A549 (cell line): ENCODE measurements around the gene C5orf15. TPM values are rescaled to one million over a fixed set of nuclear protein-coding genes. Genes with fewer than 3 reads are reported as not detected.

Experiments
- ATAC-seq, 2 experiments: fragments of 200-7000 bp in 1 of 2; fragments of >200 bp in 1 of 2; cut with Nextera tagmentation in 1 of 2; cut with Tn5 transposase in 1 of 2; 3 replicates each; pipeline versions ENCODE4 v1.8.0 to v1.9.1; 2018 to 2020; ENCODE audit warnings: mild to moderate bottlenecking in 1 of 2, moderate library complexity in 1 of 2
- CTCF ChIA-PET: fragments of 300-600 bp; sonication (Branson Sonifier 250); formaldehyde crosslinking; extraction: SDS; loops from one replicate; lab custom pipeline; 2021; ENCODE audit warnings: antibody characterized with exemption, inconsistent platforms; lab: Yijun Ruan, JAX
- POLR2A ChIA-PET: fragments of 350-600 bp; formaldehyde crosslinking; extraction: SDS; loops from one replicate; lab custom pipeline; 2021; ENCODE audit warnings: antibody characterized with exemption, inconsistent platforms; lab: Yijun Ruan, JAX
- DNase-seq, 2 experiments: peaks; one replicate each; pipeline versions ENCODE4 v3.0.0 to v3.0.0-alpha.2; 2011 to 2016; ENCODE audit warnings: low read depth in 1 of 2, low spot score in 1 of 2
- FAIRE-seq: peaks from 2 replicates; lab custom pipeline; 2011; peaks lifted over from hg19 to GRCh38; lab: Jason Lieb, UNC
- H3K27ac ChIP-seq, 2 experiments: fragments of >200 bp; sonication (Bioruptor Twin); formaldehyde crosslinking; 3 replicates each; pipeline ENCODE4 v1.5.1; 2016 to 2017
- H3K4me1 ChIP-seq: fragments of >200 bp; sonication (Bioruptor Twin); formaldehyde crosslinking; 3 replicates; pipeline ENCODE4 v1.6.1; 2016
- H3K4me2 ChIP-seq: fragments of >200 bp; sonication (Bioruptor Twin); formaldehyde crosslinking; 3 replicates; pipeline ENCODE4 v1.6.1; 2016
- H3K4me3 ChIP-seq: fragments of >200 bp; sonication (Bioruptor Twin); formaldehyde crosslinking; 3 replicates; pipeline ENCODE4 v1.5.1; 2016
- H3K9me3 ChIP-seq: fragments of >200 bp; sonication (Bioruptor Twin); formaldehyde crosslinking; 3 replicates; pipeline ENCODE4 v1.6.1; 2016
- CBX2 ChIP-seq: fragments of 200-600 bp; sonication (generic); IDR thresholded peaks from 2 replicates; pipeline ENCODE4 v1.6.1; 2016; ENCODE audit warnings: low read depth, mild to moderate bottlenecking, borderline replicate concordance
- CBX8 ChIP-seq: fragments of 200-600 bp; sonication (generic); IDR thresholded peaks from 2 replicates; pipeline ENCODE4 v1.6.1; 2016
- EHMT2 ChIP-seq: fragments of 200-600 bp; sonication (generic); IDR thresholded peaks from 2 replicates; pipeline ENCODE4 v1.6.1; 2016; ENCODE audit warnings: antibody characterized with exemption, low read depth, mild to moderate bottlenecking, moderate library complexity
- FOXS1 ChIP-seq: fragments of 250-450 bp; sonication (Bioruptor Pico); IDR thresholded peaks from 2 replicates; pipeline ENCODE4 v1.5.0; 2020; ENCODE audit warnings: mild to moderate bottlenecking, moderate library complexity
- HDAC2 ChIP-seq: fragments of 200-600 bp; sonication (generic); IDR thresholded peaks from 2 replicates; pipeline ENCODE4 v1.6.1; 2016
- HEYL ChIP-seq: fragments of 250-450 bp; sonication (Bioruptor Pico); IDR thresholded peaks from 2 replicates; pipeline ENCODE4 v1.8.0; 2021; ENCODE audit warnings: mild to moderate bottlenecking, moderate library complexity
- JUN ChIP-seq, 2 experiments: fragments of >200 bp; sonication (Bioruptor Twin); formaldehyde crosslinking; IDR thresholded peaks; 2 replicates in 1 of 2; 3 replicates in 1 of 2; pipeline ENCODE4 v1.6.1; 2016 to 2017
- KDM5A ChIP-seq: fragments of 200-600 bp; sonication (generic); IDR thresholded peaks from 2 replicates; pipeline ENCODE4 v1.6.1; 2016; ENCODE audit warnings: antibody characterized with exemption, mild to moderate bottlenecking
- MAFK ChIP-seq: fragments of 450-650 bp; IDR thresholded peaks from 2 replicates; pipeline ENCODE4 v1.6.1; 2014; ENCODE audit not compliant: partially characterized antibody
- NPAS2 ChIP-seq: fragments of 250-450 bp; sonication (Bioruptor Pico); IDR thresholded peaks from 2 replicates; pipeline ENCODE4 v1.8.0; 2022; ENCODE audit warnings: mild to moderate bottlenecking, moderate library complexity, borderline replicate concordance
- NR3C1 ChIP-seq: fragments of >200 bp; sonication (Bioruptor Twin); formaldehyde crosslinking; IDR thresholded peaks from 3 replicates; pipeline ENCODE4 v1.6.1; 2017
- PHF8 ChIP-seq: fragments of 200-600 bp; sonication (generic); IDR thresholded peaks from 2 replicates; pipeline ENCODE4 v1.6.1; 2016; ENCODE audit warnings: low read depth, mild to moderate bottlenecking, antibody characterized with exemption, moderate library complexity, borderline replicate concordance
- POLR2AphosphoS2 ChIP-seq: conservative IDR thresholded peaks from 2 replicates; pipeline ENCODE4 v1.6.1; 2012; ENCODE audit warnings: low read length, improper control_type of control experiment, inconsistent platforms
- RAD21 ChIP-seq, 2 experiments: fragments of >200 bp in 1 of 2; sonication (Bioruptor Twin) in 1 of 2; formaldehyde crosslinking in 1 of 2; IDR thresholded peaks in 1 of 2; conservative IDR thresholded peaks in 1 of 2; 2 replicates in 1 of 2; 3 replicates in 1 of 2; pipeline ENCODE4 v1.6.1; 2012 to 2018; ENCODE audit warnings: inconsistent platforms in 1 of 2
- RCOR1 ChIP-seq: fragments of 150-350 bp; IDR thresholded peaks from 2 replicates; pipeline ENCODE4 v1.6.1; 2014; ENCODE audit warnings: antibody characterized with exemption, low read length, low read depth
- RNF2 ChIP-seq: fragments of 200-600 bp; sonication (generic); IDR thresholded peaks from 2 replicates; pipeline ENCODE4 v1.6.1; 2016; ENCODE audit warnings: low read depth, mild to moderate bottlenecking, antibody characterized with exemption, moderate library complexity, borderline replicate concordance
- USF2 ChIP-seq: fragments of 450-650 bp; IDR thresholded peaks from 2 replicates; pipeline ENCODE4 v1.6.1; 2014; ENCODE audit warnings: antibody characterized with exemption
- ZC3H11A ChIP-seq: fragments of 450-650 bp; IDR thresholded peaks from 2 replicates; pipeline ENCODE4 v1.6.1; 2014; ENCODE audit warnings: antibody characterized with exemption, mild to moderate bottlenecking
- WGBS: methylation state at CpG from one replicate; pipeline ENCODE4 v1.1.6; 2017; ENCODE audit errors: missing lambda C conversion rate; 5-methylcytosine and 5-hydroxymethylcytosine counted together
- polyA plus RNA-seq, 4 experiments: library from polyadenylated mRNA; depleted of rRNA in 3 of 4; stranded (reverse); fragments of >200 nt; fragmentation: RNase III in 1 of 4; extraction: RNeasy Plus Mini Kit Qiagen cat#74134 plus additional on column Dnase treatment in 1 of 4; gene quantifications; 2 replicates in 3 of 4; 3 replicates in 1 of 4; pipeline ENCODE4 v1.2.3, GENCODE V29; 2011 to 2017
- TF ChIP-seq, protein P1 (sequence below): fragments of 200-600 bp; sonication (generic); IDR thresholded peaks from 2 replicates; pipeline ENCODE4 v1.6.1; 2016; ENCODE audit warnings: antibody characterized with exemption, mild to moderate bottlenecking, moderate library complexity
- TF ChIP-seq, protein P2 (sequence below): IDR thresholded peaks from 2 replicates; pipeline ENCODE4 v1.6.1; 2012
- TF ChIP-seq, protein P3 (sequence below): IDR thresholded peaks from 2 replicates; pipeline ENCODE4 v1.6.1; 2012

Gene C5orf15
- polyA plus RNA-seq, 2 of the 4 experiments (the other 2 are of a cell fraction): 92.9 to 126 TPM

DNA sequence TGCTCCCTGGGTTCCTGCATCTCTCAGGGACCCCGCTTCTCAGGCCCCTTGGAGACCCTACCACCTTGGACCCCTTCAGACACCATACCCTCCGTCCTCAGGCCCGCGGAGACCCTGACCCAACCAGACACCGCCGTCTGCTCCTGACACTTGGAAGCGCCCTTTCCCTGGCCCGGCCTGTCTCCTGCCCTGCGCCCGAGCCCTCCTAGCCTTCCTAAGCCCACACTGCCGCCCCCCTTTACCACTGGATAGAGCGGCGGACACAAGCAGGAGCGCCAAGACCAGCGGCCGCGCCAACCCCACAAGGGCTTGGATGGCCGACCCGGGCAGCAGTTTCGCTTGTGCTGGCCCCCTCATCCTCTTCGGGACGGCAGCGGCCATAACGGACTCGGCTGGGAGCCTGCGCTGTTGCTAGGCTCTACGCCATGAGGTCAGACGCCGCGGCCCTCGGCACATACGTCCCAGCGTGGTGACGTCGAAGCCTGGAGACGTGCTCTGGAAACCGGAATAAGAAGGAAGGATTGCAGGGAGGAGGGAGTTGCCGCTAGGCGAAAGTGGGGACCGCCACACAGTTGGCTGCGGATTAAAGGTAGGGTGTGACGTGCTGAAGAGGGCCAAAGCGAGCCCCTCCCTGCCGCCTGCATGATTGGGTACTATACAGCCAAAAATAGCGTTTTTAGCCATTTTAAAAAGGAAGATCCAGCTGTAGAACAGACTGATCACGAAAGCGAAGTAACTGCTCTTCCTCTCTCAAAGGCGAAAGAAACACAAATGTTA is at the start of gene C5orf15 (continued):
- no peak for TF ChIP-seq RNF2
- TF ChIP-seq HDAC2: no peak
- TF ChIP-seq, protein P1, sequence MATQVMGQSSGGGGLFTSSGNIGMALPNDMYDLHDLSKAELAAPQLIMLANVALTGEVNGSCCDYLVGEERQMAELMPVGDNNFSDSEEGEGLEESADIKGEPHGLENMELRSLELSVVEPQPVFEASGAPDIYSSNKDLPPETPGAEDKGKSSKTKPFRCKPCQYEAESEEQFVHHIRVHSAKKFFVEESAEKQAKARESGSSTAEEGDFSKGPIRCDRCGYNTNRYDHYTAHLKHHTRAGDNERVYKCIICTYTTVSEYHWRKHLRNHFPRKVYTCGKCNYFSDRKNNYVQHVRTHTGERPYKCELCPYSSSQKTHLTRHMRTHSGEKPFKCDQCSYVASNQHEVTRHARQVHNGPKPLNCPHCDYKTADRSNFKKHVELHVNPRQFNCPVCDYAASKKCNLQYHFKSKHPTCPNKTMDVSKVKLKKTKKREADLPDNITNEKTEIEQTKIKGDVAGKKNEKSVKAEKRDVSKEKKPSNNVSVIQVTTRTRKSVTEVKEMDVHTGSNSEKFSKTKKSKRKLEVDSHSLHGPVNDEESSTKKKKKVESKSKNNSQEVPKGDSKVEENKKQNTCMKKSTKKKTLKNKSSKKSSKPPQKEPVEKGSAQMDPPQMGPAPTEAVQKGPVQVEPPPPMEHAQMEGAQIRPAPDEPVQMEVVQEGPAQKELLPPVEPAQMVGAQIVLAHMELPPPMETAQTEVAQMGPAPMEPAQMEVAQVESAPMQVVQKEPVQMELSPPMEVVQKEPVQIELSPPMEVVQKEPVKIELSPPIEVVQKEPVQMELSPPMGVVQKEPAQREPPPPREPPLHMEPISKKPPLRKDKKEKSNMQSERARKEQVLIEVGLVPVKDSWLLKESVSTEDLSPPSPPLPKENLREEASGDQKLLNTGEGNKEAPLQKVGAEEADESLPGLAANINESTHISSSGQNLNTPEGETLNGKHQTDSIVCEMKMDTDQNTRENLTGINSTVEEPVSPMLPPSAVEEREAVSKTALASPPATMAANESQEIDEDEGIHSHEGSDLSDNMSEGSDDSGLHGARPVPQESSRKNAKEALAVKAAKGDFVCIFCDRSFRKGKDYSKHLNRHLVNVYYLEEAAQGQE: no peak
- TF ChIP-seq USF2: no peak
- TF ChIP-seq HEYL (CRISPR knock-in tag): no peak
- peak in 1 of 2 experiments; percentile 3; a peak in 1 of 5 replicates for TF ChIP-seq RAD21 (conservative IDR thresholded peaks at IDR 0.05 in 1 of 2, IDR thresholded peaks at IDR 0.05 in 1 of 2)
- peak; percentile 82 to 86; a peak in 3 of 5 replicates for TF ChIP-seq JUN (IDR thresholded peaks at IDR 0.05)
- TF ChIP-seq, protein P2, sequence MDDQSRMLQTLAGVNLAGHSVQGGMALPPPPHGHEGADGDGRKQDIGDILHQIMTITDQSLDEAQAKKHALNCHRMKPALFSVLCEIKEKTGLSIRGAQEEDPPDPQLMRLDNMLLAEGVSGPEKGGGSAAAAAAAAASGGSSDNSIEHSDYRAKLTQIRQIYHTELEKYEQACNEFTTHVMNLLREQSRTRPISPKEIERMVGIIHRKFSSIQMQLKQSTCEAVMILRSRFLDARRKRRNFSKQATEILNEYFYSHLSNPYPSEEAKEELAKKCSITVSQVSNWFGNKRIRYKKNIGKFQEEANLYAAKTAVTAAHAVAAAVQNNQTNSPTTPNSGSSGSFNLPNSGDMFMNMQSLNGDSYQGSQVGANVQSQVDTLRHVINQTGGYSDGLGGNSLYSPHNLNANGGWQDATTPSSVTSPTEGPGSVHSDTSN: no peak
- TF ChIP-seq KDM5A: peak; percentile 82
- no peak for TF ChIP-seq CBX2
- TF ChIP-seq RCOR1: no peak

DNA sequence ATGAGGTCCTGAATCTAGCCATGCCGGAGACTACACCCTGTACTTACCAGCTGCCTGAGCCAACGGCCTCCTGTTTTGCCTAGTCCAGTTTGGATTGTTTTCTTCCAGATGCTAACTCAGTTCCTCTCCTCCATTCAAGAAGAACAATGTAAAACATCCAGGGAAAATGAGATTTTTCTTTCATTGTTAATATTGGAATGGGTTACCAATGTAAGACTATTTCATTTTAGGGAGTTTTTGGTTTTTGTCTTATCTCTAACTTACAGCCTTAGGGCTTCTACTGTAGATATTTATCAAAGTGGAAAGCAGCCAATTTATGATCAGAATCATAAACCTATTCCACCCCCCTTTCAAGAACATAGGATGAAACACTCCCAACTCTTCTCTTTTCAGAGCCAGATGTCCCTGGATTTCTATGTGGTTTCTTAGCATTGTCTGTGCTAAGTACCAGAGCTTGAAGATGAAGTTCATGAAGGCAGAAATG is 39.9 kb upstream of the C5orf15 start:
- ChIA-PET POLR2A (no interaction called here), CTCF (interaction anchor here (2.9 to 6.4 kb wide), 3 partner anchors 9 to 31 kb away, joined by 13 to 36 read pairs (median 28); no protein-coding TSS in a partner anchor)
- FAIRE-seq (no peak), ATAC-seq (no peak), DNase-seq (no peak)
- no peak for TF ChIP-seq EHMT2
- TF ChIP-seq FOXS1 (CRISPR knock-in tag): no peak
- TF ChIP-seq PHF8: no peak
- no peak for TF ChIP-seq MAFK
- no peak for TF ChIP-seq POLR2AphosphoS2
- no peak for TF ChIP-seq CBX8
- TF ChIP-seq, protein P3, sequence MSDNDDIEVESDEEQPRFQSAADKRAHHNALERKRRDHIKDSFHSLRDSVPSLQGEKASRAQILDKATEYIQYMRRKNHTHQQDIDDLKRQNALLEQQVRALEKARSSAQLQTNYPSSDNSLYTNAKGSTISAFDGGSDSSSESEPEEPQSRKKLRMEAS: no peak
- TF ChIP-seq USF2: no peak
- no peak for TF ChIP-seq NR3C1
- TF ChIP-seq ZC3H11A: no peak
- no peak for TF ChIP-seq NPAS2
- no peak overlapping the region for H3K4me3 ChIP-seq
- H3K4me1 ChIP-seq: peaks cover 21% of the 10 kb centered on the region
- peak overlapping the region in 1 of 2 experiments; percentile 7; a peak in 2 of 6 replicates for H3K27ac ChIP-seq
- H3K9me3 ChIP-seq: no peaks in the 10 kb centered on the region
- H3K4me2 ChIP-seq: 0 out of 3 replicates have a peak overlapping the region, but pooled peaks have one; percentile 1
- WGBS: 68% methylated on average over 2 of the region's 2 CpGs
